HCT116 (cell line): ENCODE measurements around the gene ARMH1.

Source experiments
- CEBPB ChIP-seq: IDR thresholded peaks from 2 replicates; pipeline ENCODE4 v1.6.1; 2012; ENCODE audit warnings: low read depth
- CTCF ChIP-seq, 3 experiments: fragments of 200-600 bp in 1 of 3; sonication (generic) in 1 of 3; IDR thresholded peaks in 2 of 3; conservative IDR thresholded peaks in 1 of 3; 2 replicates each; pipeline ENCODE4 v1.5.1; 2012 to 2017; ENCODE audit warnings: low read depth in 2 of 3, low read length in 2 of 3, antibody characterized with exemption in 1 of 3, borderline replicate concordance in 1 of 3, control low read depth in 1 of 3, mild to moderate bottlenecking in 1 of 3, mixed read lengths in 1 of 3, mixed run types in 1 of 3, moderate library complexity in 1 of 3; ENCODE audit not compliant: insufficient read depth in 1 of 3
- EZH2 ChIP-seq: fragments of 200-600 bp; sonication (generic); IDR thresholded peaks from 2 replicates; pipeline ENCODE4 v1.6.1; 2017; ENCODE audit warnings: antibody characterized with exemption, mixed run types
- JUND ChIP-seq: IDR thresholded peaks from 2 replicates; pipeline ENCODE4 v1.6.1; 2012
- POLR2A ChIP-seq: IDR thresholded peaks from 2 replicates; pipeline ENCODE4 v1.7.0; 2011; ENCODE audit warnings: borderline replicate concordance; ENCODE audit not compliant: insufficient read depth, insufficient read length; ENCODE audit errors: extremely low read depth
- POLR2AphosphoS5 ChIP-seq: IDR thresholded peaks from 2 replicates; pipeline ENCODE4 v1.6.1; 2011; ENCODE audit warnings: mild to moderate bottlenecking, low read depth, low read length, moderate library complexity
- RAD21 ChIP-seq: IDR thresholded peaks from 2 replicates; pipeline ENCODE4 v1.6.1; 2012; ENCODE audit warnings: low read depth, mild to moderate bottlenecking
- YY1 ChIP-seq: IDR thresholded peaks from 2 replicates; pipeline ENCODE4 v1.6.1; 2011; ENCODE audit warnings: low read length, low read depth, moderate library complexity, mild to moderate bottlenecking; ENCODE audit not compliant: insufficient replicate concordance; ENCODE audit errors: extremely low read depth
- ZFX ChIP-seq: fragments of 450-650 bp; IDR thresholded peaks from 2 replicates; pipeline ENCODE4 v1.6.1; 2017
- ZNF274 ChIP-seq: fragments of 200-500 bp; sonication (Bioruptor generic); IDR thresholded peaks from 2 replicates; pipeline ENCODE4 v1.6.1; 2014; ENCODE audit warnings: mild to moderate bottlenecking, low read depth, low read length, inconsistent platforms
- TF ChIP-seq, protein P1 (sequence below): IDR thresholded peaks from 2 replicates; pipeline ENCODE4 v1.6.1; 2012
- TF ChIP-seq, protein P2 (sequence below): IDR thresholded peaks from 2 replicates; pipeline ENCODE4 v1.6.1; 2012
- TF ChIP-seq, protein P3 (sequence below): IDR thresholded peaks from 2 replicates; pipeline ENCODE4 v1.6.1; 2012; ENCODE audit warnings: low read depth

- TF ChIP-seq JUND = no peak
- no peak for TF ChIP-seq CTCF (IDR thresholded peaks at IDR 0.05 in 2 of 3, conservative IDR thresholded peaks at IDR 0.05 in 1 of 3; ENCODE audit: borderline replicate concordance in 1 of 3, insufficient read depth in 1 of 3, low read depth in 2 of 3, low read length in 2 of 3)
- TF ChIP-seq CEBPB = no peak
- TF ChIP-seq, protein P1, sequence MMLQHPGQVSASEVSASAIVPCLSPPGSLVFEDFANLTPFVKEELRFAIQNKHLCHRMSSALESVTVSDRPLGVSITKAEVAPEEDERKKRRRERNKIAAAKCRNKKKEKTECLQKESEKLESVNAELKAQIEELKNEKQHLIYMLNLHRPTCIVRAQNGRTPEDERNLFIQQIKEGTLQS = no peak
- TF ChIP-seq, protein P2, sequence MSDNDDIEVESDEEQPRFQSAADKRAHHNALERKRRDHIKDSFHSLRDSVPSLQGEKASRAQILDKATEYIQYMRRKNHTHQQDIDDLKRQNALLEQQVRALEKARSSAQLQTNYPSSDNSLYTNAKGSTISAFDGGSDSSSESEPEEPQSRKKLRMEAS = no peak
- TF ChIP-seq POLR2A = no peak
- no peak for TF ChIP-seq YY1
- no peak for TF ChIP-seq ZFX
- no peak for TF ChIP-seq EZH2
- TF ChIP-seq RAD21 = no peak
- TF ChIP-seq, protein P3, sequence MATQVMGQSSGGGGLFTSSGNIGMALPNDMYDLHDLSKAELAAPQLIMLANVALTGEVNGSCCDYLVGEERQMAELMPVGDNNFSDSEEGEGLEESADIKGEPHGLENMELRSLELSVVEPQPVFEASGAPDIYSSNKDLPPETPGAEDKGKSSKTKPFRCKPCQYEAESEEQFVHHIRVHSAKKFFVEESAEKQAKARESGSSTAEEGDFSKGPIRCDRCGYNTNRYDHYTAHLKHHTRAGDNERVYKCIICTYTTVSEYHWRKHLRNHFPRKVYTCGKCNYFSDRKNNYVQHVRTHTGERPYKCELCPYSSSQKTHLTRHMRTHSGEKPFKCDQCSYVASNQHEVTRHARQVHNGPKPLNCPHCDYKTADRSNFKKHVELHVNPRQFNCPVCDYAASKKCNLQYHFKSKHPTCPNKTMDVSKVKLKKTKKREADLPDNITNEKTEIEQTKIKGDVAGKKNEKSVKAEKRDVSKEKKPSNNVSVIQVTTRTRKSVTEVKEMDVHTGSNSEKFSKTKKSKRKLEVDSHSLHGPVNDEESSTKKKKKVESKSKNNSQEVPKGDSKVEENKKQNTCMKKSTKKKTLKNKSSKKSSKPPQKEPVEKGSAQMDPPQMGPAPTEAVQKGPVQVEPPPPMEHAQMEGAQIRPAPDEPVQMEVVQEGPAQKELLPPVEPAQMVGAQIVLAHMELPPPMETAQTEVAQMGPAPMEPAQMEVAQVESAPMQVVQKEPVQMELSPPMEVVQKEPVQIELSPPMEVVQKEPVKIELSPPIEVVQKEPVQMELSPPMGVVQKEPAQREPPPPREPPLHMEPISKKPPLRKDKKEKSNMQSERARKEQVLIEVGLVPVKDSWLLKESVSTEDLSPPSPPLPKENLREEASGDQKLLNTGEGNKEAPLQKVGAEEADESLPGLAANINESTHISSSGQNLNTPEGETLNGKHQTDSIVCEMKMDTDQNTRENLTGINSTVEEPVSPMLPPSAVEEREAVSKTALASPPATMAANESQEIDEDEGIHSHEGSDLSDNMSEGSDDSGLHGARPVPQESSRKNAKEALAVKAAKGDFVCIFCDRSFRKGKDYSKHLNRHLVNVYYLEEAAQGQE = no peak
- no peak for TF ChIP-seq ZNF274
- TF ChIP-seq POLR2AphosphoS5 = no peak
Observed at GRCh38 chr1:44636083-44636687, 38.3 kb upstream of the ARMH1 start.
